H1 (cell line): Measurements from ENCODE around the gene GMEB2. TPM values are rescaled to one million over a fixed set of nuclear protein-coding genes. Genes with fewer than 3 reads are reported as not detected.

Experiments
- ATF2 ChIP-seq: IDR thresholded peaks from 2 replicates; pipeline ENCODE4 v1.6.1; 2012; ENCODE audit warnings: low read length, inconsistent platforms
- FOSL1 ChIP-seq: IDR thresholded peaks from 2 replicates; pipeline ENCODE4 v1.6.1; 2011; ENCODE audit warnings: mild to moderate bottlenecking, low read depth, low read length, moderate library complexity; ENCODE audit not compliant: insufficient read depth
- NRF1 ChIP-seq: IDR thresholded peaks from 2 replicates; pipeline ENCODE4 v1.6.1; 2011; ENCODE audit warnings: mild to moderate bottlenecking, low read depth, low read length, improper control_type of control experiment
- SIN3A ChIP-seq, 2 experiments: IDR thresholded peaks in 1 of 2; conservative IDR thresholded peaks in 1 of 2; 2 replicates each; pipeline ENCODE4 v1.6.1; 2011 to 2012; ENCODE audit warnings: low read length in 2 of 2, improper control_type of control experiment in 1 of 2, low read depth in 1 of 2, mild to moderate bottlenecking in 1 of 2
- polyA plus RNA-seq, 7 experiments: library from polyadenylated mRNA; depleted of rRNA in 3 of 7; stranded (reverse) in 5 of 7; unstranded in 2 of 7; fragments of >200 nt in 5 of 7; fragments of 200-250 nt in 2 of 7; gene quantifications; 1 replicate in 5 of 7; 2 replicates in 1 of 7; 4 replicates in 1 of 7; pipeline versions ENCODE4 v1.2.1 to v1.2.3, GENCODE V29; 2011 to 2013; ENCODE audit warnings: missing spikeins in 2 of 7, mixed read lengths in 2 of 7
- total RNA-seq: library from RNA; stranded (reverse); fragmentation: NEBNext Ultra II Directional; extraction: Animal tissue kit (Norgen Biotek cat#: 25700); gene quantifications from 2 replicates; pipeline ENCODE4 v1.2.1, GENCODE V29; 2021
- TF ChIP-seq, protein P1 (sequence below): IDR thresholded peaks from 2 replicates; pipeline ENCODE4 v1.6.1; 2011; ENCODE audit warnings: low read length, improper control_type of control experiment

Gene GMEB2
- total and polyA plus RNA-seq, 2 of the 8 experiments (the other 6 are each of a cell fraction or from before 2014, with no cell fraction given): 12.9 to 14.2 TPM

DNA sequence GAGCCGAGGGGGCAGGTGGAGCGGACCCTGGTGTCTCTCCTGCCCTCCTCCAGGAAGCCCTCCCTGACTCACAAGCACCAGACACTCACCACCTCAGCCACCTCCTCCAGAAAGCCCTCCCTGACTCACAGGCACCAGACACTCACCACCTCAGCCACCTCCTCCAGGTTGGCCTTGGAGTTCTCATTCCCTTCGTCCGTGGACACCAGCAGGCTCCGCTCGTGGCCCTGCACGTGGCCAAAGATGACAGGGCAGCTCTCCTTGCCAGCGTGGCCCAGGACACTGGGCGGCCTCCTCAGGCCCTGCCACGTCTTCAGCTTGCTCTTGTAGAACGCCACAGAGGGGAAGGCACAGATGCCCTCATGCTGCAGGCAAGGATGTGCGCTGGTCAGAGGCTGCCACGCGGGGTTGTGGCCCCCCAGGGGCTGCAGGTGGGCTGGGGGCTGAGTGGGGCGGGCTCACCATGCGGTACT lies 66.5 kb downstream of the GMEB2 start (continued):
- TF ChIP-seq ATF2: no peak
- no peak for TF ChIP-seq FOSL1
- TF ChIP-seq NRF1: no peak
- TF ChIP-seq SIN3A (conservative IDR thresholded peaks at IDR 0.05 in 1 of 2, IDR thresholded peaks at IDR 0.05 in 1 of 2; ENCODE audit: low read depth in 1 of 2, low read length in 2 of 2): no peak
- TF ChIP-seq, protein P1, sequence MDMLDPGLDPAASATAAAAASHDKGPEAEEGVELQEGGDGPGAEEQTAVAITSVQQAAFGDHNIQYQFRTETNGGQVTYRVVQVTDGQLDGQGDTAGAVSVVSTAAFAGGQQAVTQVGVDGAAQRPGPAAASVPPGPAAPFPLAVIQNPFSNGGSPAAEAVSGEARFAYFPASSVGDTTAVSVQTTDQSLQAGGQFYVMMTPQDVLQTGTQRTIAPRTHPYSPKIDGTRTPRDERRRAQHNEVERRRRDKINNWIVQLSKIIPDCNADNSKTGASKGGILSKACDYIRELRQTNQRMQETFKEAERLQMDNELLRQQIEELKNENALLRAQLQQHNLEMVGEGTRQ: no peak
